Measurements from ENCODE around the gene HLA-C. TPM values are rescaled to one million over a fixed set of nuclear protein-coding genes. Genes with fewer than 3 reads are reported as not detected.

Gene HLA-C
- total RNA-seq, 2 donors from 2014 or later, result 576 to 1,321 TPM

- intact Hi-C loops (cut with DNase I), result loop anchor here (5.0 kb wide), 1 partner anchor 69 kb away; no protein-coding TSS in a partner anchor
- H3K9ac ChIP-seq (ENCODE audit: low read depth in 2 of 2, low read length in 2 of 2), result peak overlapping the region; percentile 84 to 100
- no peaks in the 10 kb centered on the region for H3K9me3 ChIP-seq
- peak overlapping the region; percentile 98 for H3K27ac ChIP-seq
- DNase-seq, result peak; percentile 75
- H3K4me3 ChIP-seq, result peak overlapping the region; percentile 70
- no peaks in the 10 kb centered on the region for H3K27me3 ChIP-seq
- no peak for TF ChIP-seq CTCF (IDR thresholded peaks at IDR 0.05)
- no peaks in the 10 kb centered on the region for H3K36me3 ChIP-seq
- no peaks in the 10 kb centered on the region for H3K4me1 ChIP-seq
Observed at GRCh38 chr6:31270788-31271640, 878 bp downstream of the HLA-C start.

- H3K27ac ChIP-seq, result no peak overlapping the region
- H3K9me3 ChIP-seq, result no peaks in the 10 kb centered on the region
- intact Hi-C loops (cut with DNase I), result loop anchor here (5.0 kb wide), 2 partner anchors 83 to 98 kb away; no protein-coding TSS in a partner anchor
- H3K27me3 ChIP-seq, result no peaks in the 10 kb centered on the region
- no peak for TF ChIP-seq CTCF (IDR thresholded peaks at IDR 0.05)
- H3K4me1 ChIP-seq, result no peaks in the 10 kb centered on the region
- no peak overlapping the region for H3K4me3 ChIP-seq
- H3K36me3 ChIP-seq, result no peaks in the 10 kb centered on the region
- H3K9ac ChIP-seq (ENCODE audit: low read depth in 2 of 2, low read length in 2 of 2), result no peak overlapping the region
- no peak for DNase-seq
Observed at GRCh38 chr6:31268836-31269235, 3.1 kb downstream of the HLA-C start.

- no peak overlapping the region for H3K27ac ChIP-seq
- intact Hi-C loops (cut with DNase I), result loop anchor here (5.0 kb wide), 2 partner anchors 84 to 99 kb away; no protein-coding TSS in a partner anchor
Observed at GRCh38 chr6:31268369-31268765, 3.5 kb downstream of the HLA-C start.

GRCh38 chr6:31267651-31268368 is 4.1 kb downstream of the HLA-C start:
- no peak overlapping the region for H3K4me3 ChIP-seq
- no peaks in the 10 kb centered on the region for H3K9me3 ChIP-seq
- H3K4me1 ChIP-seq, result no peaks in the 10 kb centered on the region
- intact Hi-C loops (cut with DNase I), result loop anchor here (5.0 kb wide), 2 partner anchors 84 to 99 kb away; no protein-coding TSS in a partner anchor
- H3K27ac ChIP-seq, result no peak overlapping the region
- H3K27me3 ChIP-seq, result no peaks in the 10 kb centered on the region
- no peaks in the 10 kb centered on the region for H3K36me3 ChIP-seq
- no peak for TF ChIP-seq CTCF (IDR thresholded peaks at IDR 0.05)
- DNase-seq, result peak; percentile 56
- H3K9ac ChIP-seq (ENCODE audit: low read depth in 2 of 2, low read length in 2 of 2), result no peak overlapping the region

More at GRCh38 chr6:31268369-31268765, 3.5 kb downstream of the HLA-C start:
- TF ChIP-seq CTCF (IDR thresholded peaks at IDR 0.05), result no peak
- Histone ChIP-seq H3K9ac (ENCODE audit: low read depth in 2 of 2, low read length in 2 of 2) (no peak overlapping the region), H3K27me3 (no peaks in the 10 kb centered on the region), H3K36me3 (no peaks in the 10 kb centered on the region), H3K4me1 (no peaks in the 10 kb centered on the region), H3K9me3 (no peaks in the 10 kb centered on the region), H3K4me3 (no peak overlapping the region)
- DNase-seq, result no peak

- no peaks in the 10 kb centered on the region for H3K27me3 ChIP-seq
- H3K27ac ChIP-seq, result no peak overlapping the region
- intact Hi-C loops (cut with DNase I), result loop anchor here (5.0 kb wide), 2 partner anchors 86 to 101 kb away; no protein-coding TSS in a partner anchor
- no peak for DNase-seq
- no peak overlapping the region for H3K9ac ChIP-seq (ENCODE audit: low read depth in 2 of 2, low read length in 2 of 2)
- H3K4me3 ChIP-seq, result no peak overlapping the region
- H3K9me3 ChIP-seq, result no peaks in the 10 kb centered on the region
- no peaks in the 10 kb centered on the region for H3K4me1 ChIP-seq
- TF ChIP-seq CTCF (IDR thresholded peaks at IDR 0.05), result no peak
- H3K36me3 ChIP-seq, result no peaks in the 10 kb centered on the region
Observed at GRCh38 chr6:31266567-31267360, 5.1 kb downstream of the HLA-C start.
